Endometrial microvascular endothelial cells (primary cell): ENCODE data around the gene WDR73. TPM values are rescaled to one million over a fixed set of nuclear protein-coding genes. Genes with fewer than 3 reads are reported as not detected.

Experiments
- in situ Hi-C: cut with HindIII; loops from 2 replicates; pipeline ENCODE4 v1.10.0; 2017; ENCODE audit warnings: low sequenced_read_pairs, low pct_unique_long_range_greater_than_20kb; ENCODE audit errors: inconsistent ontology term
- total RNA-seq: library from RNA; depleted of rRNA; stranded (reverse); fragments of >200 nt; gene quantifications from one replicate; pipeline ENCODE4 v1.2.3, GENCODE V29; 2015; ENCODE audit errors: inconsistent ontology term

Gene WDR73
- total RNA-seq, 1 donor from 2014 or later, result 17.2 TPM

DNA sequence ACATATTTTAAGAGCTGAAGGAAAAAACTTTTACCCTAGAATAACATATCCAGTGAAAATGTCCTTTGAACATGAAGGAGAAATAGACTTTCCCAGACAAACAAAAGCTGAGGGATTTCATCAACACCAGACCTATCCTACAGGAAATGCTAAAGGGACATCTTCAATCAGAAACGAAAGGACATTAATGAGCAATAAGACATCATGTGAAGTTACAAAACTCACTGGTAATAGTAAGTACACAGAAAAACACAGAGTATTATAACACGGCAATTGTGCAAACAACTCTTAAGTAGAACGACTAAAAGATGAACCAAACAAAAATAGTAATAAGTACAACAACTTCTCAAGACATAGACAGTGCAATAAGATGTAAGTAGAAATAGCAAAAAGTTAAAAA lies 56.8 kb downstream of the WDR73 start:
- in situ Hi-C loops, result no loop called here

DNA sequence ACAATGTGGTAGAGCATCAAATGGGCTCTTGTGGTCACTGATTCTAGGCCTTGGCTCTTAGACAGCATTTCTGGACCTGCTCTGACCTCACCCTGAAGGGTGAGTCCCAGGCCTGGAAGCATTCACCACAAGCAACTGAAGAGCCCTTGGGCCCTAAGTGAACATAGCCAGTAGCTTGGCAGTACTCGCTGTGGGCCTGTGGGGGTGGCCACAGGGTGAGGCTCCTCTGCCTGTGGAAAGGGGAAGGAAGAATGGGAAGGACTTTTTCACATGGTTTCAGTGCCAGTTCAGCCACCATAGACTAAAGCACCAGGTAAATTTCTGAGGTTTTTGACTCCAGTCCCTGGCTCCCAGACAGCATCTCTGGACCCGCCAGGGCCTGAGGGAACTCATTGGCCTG lies 58.4 kb downstream of the WDR73 start:
- in situ Hi-C loops, result no loop called here

DNA sequence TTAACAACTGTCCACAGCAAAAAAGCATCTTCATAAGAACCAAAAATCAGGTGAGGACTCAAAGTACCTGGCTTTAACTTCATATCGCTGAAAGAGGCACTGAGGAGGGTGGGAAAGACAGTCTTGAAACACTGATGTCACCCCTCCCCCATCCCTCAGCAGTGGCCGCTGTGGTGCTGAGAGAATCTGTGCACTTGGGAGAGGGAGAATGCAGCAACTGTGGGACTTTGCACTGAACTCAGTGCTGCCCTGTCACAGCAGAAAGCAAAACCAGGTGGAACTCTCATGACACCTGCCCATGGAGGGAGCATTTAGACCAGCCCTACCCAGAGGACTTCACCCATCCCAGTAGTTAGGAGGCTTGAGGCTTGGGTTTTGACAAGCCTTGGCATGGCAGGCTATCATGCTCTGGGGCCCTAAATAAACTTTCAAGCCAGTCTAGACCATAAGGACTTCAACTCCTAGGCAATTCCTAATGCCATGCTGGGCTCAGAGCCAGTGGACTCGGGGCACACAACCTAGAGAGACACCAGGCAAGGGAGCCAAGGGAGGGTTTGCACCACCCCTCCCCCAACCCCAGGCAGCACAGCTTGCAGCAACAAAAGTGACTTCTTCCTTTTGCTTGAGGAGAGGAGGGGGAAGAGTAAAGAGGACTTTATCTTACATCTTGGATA lies 59.3 kb downstream of the WDR73 start:
- in situ Hi-C loops, result no loop called here

DNA sequence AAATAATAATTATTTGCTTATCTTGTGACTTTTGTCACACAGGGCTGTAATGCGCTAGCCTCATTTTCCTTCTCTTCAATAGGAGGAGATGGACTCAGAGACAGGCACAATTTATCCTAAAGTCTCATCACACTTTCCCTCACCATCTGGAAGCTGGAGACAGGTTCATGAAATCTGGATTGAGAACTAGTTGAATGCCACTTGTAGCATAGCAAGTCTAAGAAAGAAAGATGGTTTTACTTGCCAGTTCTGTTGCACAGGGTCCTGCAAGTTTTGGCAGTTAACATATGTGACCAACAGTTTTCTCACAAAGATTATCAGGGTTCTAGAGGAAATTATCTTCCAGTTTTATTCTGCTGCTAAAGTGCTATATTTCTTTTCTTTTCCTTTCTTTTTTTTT lies 62.3 kb downstream of the WDR73 start:
- in situ Hi-C loops, result no loop called here

DNA sequence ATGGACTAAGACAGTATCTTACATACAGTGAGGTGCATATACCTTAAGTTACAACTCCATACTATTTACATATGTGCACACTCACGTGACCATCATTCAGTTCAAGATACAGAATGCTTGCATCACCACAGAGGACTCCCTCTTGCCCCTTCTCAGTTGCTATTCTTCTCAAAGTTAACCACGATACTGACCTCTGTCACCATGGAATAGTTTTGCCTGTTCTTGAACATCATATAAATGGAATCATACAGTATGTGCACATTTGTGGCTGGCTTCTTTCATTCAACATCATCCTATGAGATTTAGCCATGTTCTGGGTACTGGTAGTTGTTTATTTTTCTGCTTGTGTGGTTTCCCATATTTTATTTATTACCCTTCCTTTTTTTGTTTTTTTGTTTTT lies 63.7 kb downstream of the WDR73 start:
- in situ Hi-C loops, result no loop called here

Other genes starting within 250 kb of the WDR73 start
- gene ZSCAN2, start 53.3 kb downstream of the WDR73 start, total RNA-seq, result 2.6 TPM
- 5.6 TPM for gene NMB, start 3.9 kb upstream of the WDR73 start, total RNA-seq
- 211 TPM for gene SEC11A, start 61.9 kb upstream of the WDR73 start, total RNA-seq
- 13.6 TPM for gene ZNF592, start 94.3 kb upstream of the WDR73 start, total RNA-seq
- 7.2 TPM for gene ALPK3, start 163.1 kb upstream of the WDR73 start, total RNA-seq
- gene SLC28A1, start 230.4 kb upstream of the WDR73 start, total RNA-seq, result not detected